Urothelium cell line (cell line): ENCODE measurements around the gene FHAD1.

Experiments
- DNase-seq: peaks from one replicate; pipeline ENCODE4 v3.0.0; 2011; ENCODE audit warnings: low spot score, mixed read lengths
- FAIRE-seq: peaks from 2 replicates; lab custom pipeline; 2011; peaks lifted over from hg19 to GRCh38; lab: Jason Lieb, UNC

The FHAD1 gene

DNA sequence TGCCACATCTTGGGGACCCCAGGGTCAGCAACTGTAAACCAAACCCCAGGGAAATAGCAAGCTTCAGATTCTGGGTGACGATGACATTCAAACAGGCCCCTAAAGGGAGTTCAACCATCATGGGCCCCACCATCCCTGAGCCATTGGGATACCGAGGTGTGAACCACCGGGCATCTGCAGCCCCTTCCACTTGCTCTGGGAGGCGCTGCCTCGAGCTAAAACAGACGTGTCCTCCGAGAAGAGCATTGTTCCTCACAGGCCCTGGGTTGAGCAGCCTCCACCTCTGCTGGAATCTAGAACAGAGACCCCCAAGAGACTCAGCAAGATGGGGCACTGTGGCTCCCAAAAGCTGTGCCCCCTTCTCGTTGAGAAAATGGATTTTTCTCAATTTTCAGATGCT is 143.6 kb downstream of the FHAD1 start:
- FAIRE-seq (no peak), DNase-seq (no peak)

DNA sequence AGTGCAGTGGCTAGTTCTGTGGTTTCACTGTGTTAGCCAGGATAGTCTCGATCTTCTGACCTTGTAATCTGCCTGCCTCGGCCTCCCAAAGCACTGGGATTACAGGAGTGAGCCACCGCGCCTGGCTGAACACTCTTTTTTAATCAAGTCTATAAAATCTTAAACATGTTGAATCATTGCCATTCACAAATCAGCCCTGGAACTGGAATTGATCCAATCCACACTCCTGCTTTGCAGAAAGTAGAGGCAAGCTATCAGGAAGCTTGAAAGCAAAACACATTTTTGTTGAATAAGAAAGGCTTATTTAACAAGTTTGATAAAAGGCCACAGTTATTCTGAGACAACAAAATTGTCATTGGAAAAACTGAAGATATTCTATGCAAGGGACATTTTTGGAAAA is 144.3 kb downstream of the FHAD1 start:
- DNase-seq (no peak), FAIRE-seq (no peak)

DNA sequence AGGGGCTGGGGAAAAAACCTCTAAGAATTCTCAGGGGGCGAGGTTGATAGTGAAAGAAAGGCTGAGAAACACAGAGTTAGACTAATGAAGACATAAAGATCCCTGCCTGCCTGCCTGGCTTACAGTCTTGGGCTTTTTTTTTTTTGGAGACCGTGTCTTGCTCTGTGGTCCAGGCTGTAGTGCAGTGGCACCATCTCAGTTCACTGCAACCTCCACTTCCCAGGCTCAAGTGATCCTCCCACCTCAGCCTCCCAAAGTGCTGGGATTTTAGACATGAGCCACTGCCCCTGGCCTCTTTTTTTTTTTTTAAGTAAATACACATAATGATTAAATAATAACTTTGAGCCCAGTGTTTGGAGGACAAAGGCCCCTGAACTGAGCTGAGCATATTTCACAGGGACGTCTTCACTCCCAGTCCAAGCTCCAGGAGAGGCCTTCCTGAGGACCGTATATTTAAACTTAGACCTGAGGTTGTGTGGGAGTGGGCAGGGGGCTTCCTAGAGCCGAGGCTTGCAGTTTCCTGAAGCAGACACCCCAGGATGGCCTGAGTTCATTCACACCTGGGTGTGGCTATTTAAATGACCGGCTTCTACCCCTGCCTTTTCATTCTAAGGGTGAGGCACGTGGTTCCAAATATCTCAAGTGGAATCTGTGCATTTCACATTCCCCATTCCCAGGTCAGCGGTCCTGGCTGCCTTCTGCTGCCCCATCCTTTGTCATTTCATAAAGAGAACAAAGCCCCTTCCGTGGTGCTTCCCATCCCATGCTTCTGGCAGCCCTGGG is 146.6 kb downstream of the FHAD1 start:
- FAIRE-seq (no peak), DNase-seq (no peak)

DNA sequence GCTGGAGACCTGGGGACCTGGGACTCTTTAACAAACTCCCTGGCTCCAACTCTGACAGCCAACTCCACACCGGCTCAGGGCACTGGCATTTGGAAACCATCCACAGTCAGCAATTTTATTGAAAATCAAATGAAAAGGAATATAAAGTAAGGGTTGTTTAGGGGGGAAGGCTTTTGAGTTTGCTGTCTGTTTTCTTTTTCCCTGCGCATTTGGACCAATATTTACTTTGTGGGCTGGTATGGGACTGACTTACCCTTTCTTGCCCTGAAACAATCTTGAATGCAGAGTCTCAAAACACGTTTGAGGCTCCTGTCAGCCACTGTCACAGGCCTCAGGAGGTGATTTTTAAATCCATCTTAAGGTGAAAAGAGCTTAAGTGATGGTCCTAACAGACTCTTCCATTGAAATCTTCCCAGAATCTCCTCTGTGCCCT is 147.3 kb downstream of the FHAD1 start:
- FAIRE-seq (no peak), DNase-seq (no peak)

DNA sequence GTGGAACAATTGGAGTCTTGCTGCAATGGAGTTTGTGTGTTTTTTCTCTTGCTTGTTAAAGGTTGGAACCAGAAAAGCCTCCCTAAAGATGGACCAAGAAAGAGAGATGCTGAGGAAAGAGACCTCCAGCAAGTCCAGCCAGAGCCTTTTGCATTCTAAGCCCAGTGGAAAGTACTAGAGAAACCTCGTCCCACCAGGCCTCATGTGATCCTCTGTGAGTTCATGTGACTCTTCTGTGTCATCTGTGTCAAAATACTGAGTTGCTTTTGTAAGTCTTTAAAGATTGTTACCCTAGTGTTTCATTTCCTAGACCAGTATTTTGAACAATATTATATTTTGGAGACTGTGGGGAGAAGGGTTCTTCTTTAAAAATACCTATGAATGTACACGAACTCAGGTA is 150.2 kb downstream of the FHAD1 start:
- DNase-seq (no peak), FAIRE-seq (no peak)

DNA sequence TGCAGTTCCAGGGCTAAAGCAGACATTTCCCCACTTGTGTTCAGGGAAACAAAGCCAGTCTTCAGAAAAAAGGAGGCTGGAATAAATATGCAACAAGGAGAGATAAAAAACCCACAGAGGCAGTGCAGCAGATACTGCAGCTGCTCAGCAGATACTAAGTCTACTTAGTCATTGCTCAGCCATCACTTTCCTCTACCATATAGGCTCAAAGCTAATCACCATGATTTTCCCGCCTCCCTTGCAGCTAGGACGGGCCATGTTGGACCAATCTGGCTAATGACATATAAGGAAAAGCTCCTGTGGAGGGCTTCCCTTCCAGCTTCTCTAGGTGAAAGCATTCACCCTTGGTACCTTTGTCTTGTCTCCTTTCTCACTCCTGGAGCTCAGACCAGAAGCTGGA is 152.7 kb downstream of the FHAD1 start:
- DNase-seq, result no peak
- FAIRE-seq, result no peak

DNA sequence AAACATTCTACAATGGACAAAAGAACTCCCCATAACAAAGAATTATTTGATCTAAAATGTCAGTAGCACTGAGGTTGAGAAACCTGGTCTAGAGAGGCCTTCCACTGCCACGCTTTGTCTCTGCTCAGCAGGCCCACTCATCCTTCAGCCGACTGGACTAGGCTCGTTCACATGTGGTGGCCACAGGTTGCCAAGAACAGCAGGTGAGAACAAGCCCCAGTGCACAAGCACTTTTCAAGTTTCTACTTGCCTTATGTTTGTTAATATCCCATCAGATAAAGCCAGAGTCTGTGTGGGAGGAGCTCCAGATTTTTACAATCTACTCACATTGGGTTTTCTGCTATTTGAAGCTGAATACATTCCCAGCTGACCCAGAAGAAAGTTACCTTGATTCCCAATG is 153.6 kb downstream of the FHAD1 start:
- no peak for FAIRE-seq

DNA sequence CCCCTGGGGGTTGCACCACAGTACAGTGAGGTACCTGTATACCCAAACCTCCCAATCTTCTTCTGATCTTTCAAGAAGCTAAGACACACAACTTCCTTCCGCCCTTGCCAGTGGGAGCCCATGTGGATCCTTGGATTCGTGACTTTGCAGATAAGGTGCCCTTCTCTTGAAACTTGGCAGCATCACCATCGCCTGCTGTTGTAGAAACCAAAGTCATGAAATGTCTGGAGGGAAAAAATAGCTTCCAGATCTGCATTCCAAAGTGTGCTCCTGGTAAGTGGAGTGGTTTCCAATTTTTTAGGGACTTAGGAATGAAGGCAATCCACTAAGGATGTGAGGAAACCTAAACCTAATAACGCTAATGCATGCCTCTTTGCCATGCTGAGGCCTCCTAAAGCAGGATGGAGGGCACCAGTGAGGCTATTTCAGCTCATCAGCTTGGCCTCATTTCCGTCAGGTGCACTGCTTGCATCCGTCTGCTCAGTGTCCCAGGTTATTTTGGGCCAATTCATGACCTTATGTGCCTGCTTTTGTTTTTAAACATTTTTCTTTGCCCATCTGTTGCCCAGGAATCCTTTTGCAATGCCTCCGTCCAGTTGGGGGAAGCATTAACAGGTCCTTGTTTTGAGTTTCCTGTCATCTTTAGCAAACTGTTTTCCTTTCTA is 154.5 kb downstream of the FHAD1 start:
- DNase-seq (no peak), FAIRE-seq (no peak)

More for the DNA sequence above, 153.6 kb downstream of the FHAD1 start:
- DNase-seq, result no peak

DNA sequence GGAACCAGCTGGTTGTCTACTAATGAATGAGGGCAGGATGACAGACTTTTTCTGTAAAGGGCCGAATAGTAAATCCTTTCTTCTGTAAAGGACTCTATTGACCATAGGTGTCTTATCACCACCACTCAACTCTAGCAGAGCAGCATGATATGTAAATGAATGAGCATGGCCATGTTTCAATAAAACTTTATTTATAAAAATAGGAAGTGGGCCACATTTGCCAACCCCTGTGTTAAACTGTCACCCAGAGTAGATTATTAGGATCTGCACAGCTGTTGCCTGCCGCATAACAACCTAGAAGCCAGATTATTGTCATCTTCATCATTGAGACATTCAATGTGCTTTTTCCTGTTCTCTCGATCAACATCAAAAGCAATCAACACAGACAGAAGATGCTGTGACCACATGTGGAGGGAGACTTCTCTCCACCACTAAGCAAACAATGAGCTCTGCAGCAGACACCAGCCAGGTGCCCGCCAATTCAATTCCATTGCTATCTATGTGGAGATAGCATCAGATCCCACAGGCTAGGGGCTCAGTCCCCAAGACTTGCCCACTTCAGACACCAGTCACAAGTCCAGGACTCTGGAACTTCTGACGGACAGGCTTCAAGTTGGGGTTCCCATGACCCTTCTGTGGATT is 155.9 kb downstream of the FHAD1 start:
- no peak for FAIRE-seq

DNA sequence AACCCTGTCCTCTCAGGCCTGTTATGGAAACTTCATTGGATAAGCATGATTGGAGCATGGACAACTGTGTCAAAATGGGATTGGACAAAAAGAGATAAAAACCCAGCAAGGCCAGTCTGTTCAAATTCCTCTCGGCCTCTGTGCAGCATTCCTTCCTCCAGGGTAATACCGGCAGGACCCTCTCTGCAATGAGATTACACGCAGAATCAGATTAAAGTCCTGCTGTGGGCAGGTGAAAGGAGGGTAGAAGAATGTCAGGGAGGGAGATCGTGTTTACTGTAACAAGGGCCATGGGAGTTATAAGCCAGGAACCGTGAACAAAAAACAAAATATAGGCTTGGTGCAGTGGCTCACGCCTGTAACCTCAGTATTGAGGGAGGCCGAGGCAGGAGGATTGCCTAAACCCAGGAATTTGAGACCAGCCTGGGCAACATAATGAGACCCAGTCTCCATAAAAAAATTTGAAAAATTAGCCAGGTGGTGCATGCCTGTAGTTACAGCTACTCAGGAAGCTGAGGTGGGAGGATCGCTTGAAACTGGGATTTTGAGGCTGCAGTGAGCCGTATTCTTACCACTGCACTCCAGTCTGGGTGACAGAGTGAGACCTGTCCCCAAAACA is 157.0 kb downstream of the FHAD1 start:
- DNase-seq, result no peak

More for the DNA sequence above, 155.9 kb downstream of the FHAD1 start:
- DNase-seq, result no peak

DNA sequence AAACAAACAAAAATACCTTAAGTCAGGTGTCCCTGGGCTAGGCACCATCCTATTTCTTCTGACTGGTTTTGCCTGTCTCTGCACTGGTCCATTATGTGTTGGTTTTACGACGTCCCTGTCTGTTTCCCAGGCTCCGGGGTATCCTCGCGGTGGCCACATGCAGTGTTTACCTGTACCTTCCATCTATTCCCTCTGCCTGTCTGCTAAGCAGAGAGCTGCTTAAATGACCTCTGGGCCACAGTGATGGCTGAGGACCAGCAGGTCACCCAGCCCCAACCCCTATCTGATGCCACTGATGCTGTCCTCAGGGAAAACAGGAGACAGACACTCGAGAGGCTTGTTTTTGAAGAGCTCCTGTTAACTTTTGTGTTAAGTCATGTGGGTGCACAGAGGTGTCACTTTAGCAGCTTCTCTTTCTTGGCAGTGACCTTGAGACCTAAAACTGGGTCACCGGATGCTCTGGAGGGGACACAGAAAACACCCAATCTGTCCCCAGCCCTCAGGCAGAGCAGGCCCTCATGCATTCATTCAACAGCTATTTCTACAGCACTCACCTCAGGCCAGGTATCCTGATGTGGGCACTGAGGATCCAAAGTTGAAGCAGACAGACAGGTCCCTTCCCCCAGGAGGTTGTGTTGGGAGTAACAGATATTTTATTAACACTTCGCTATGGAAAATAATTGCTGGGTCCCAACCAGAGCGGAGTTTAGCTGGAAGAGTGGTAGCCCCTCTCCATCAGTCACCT is 158.3 kb downstream of the FHAD1 start:
- DNase-seq, result no peak
- no peak for FAIRE-seq

More for the DNA sequence above, 157.0 kb downstream of the FHAD1 start:
- FAIRE-seq, result no peak

DNA sequence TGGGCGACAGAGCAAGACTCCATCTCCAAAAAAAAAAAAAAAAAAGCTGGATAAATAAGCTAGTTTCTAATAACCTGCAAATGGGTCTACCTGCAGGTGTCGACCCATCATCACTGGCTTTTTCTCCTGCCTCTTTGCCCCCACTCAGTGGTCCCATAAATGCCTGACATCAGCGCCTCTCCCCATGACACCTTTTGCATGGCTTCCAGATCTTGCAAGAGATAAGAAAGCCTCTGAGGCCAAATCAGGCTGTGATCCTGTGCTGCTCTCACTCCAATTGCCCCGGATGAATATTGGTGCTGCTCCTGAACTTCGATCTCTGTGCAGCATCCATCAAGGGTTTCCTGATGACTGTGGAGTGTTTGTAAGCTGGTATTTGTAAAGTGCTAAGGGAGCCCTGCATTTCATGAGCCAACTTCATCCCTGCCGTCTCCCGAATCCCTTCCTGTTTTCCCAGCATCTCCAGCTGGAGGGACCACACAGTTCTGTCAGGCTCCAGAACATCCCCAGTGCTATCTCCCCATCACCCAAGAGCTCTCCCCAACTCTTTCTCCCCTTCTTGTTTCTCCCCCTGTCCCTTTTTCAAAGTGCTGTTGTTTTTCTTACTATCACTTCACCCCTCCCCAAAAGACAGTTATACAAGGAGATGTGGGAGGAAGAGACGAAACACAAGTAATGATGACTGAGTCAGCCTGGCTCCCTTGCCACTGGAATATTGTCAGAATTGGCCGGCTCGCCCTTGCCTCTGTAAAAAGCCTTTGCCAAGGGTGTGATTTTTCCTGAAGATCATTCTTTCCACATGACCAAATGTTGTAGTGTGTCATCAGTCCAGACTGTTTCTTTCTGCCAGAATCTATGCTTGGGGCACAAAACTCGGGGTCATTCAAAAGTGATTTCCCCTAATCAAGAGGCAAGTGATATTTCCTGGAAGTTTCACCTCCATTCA is 159.9 kb downstream of the FHAD1 start:
- no peak for FAIRE-seq

DNA sequence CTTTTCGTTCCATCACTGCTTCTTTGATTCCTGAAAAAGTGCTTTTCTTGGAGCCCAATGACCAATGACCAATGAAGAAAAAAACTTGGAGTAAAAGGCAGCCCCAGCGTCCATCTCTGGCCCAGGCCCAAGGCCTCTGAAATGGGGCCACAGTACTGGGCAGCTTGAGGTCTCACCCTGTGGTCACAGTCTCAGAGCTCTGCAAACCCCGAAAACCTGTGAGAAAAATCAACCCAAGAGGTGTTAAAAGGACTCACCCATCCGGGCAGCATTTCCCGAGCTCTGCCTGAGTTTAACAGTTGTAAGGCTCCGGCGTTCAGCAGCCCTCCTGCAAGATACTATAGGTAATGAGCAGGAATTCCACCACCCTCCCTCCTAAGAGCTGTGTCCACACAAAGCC is 160.6 kb downstream of the FHAD1 start:
- DNase-seq, result no peak
- FAIRE-seq, result no peak

More for the DNA sequence above, 159.9 kb downstream of the FHAD1 start:
- DNase-seq, result no peak

DNA sequence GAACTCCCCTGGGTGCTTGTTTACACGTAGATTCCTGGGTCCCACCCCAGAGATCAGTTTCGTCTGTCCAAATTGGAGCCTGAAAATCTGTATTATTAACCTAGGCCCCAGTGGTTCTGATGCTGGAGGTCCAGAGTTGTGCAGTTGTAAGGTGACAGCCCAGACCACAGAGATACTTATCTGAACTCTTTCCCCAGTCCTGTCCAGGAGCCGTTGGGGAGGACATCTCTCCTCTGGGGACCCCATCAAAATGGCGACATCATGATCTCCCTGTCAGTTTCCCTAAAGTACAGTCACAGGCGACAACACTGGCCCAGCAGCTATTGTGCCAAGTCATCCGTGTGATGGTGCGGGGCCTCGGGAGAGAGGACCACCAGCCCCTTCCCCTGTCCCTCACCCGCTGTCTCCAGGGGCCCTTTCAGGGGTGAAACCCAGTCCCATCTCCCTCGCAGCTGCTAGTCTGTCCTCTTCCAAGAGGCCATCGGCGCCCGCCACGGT is 161.9 kb downstream of the FHAD1 start:
- no peak for FAIRE-seq
- DNase-seq, result no peak

DNA sequence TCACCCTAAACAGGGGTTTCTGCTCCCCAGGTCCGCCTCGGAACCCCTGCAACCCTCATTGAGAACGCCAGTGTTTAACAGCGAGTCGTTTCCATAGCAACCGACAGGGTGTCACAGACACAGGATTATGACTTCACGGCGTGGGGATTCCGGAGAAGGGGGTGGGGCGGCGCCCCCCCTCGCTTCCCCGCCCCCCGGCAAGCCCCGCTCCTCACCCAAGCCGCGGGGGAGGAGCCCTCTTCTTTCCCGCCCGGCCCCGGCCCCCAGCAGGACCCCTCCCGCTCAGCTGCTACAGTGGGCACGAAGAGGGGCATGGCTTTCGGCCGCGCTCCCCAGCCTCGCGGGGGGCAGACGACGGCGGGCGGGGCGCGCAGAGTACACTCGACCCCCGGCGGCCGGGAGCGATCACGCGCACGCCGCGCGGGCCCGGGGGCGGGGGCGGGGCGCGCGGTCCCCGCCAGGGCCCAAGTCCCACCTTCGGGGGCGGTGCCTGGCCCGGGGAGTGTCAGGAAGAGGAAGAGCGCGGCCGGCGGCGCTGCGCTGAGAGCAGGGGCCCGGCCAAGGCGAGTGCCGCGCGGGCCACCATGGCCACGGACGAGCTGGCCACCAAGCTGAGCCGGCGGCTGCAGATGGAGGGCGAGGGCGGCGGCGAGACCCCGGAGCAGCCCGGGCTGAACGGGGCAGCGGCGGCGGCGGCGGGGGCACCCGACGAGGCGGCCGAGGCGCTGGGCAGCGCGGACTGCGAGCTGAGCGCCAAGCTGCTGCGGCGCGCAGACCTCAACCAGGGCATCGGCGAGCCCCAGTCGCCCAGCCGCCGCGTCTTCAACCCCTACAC is 162.6 kb downstream of the FHAD1 start, which contains the start of gene EFHD2:
Gene EFHD2 (plus strand): TSS at position 501 of the 835 bp plus-strand sequence. CDS start 84 bp downstream, at position 585.
- FAIRE-seq (no peak), DNase-seq (peak; percentile 95)

DNA sequence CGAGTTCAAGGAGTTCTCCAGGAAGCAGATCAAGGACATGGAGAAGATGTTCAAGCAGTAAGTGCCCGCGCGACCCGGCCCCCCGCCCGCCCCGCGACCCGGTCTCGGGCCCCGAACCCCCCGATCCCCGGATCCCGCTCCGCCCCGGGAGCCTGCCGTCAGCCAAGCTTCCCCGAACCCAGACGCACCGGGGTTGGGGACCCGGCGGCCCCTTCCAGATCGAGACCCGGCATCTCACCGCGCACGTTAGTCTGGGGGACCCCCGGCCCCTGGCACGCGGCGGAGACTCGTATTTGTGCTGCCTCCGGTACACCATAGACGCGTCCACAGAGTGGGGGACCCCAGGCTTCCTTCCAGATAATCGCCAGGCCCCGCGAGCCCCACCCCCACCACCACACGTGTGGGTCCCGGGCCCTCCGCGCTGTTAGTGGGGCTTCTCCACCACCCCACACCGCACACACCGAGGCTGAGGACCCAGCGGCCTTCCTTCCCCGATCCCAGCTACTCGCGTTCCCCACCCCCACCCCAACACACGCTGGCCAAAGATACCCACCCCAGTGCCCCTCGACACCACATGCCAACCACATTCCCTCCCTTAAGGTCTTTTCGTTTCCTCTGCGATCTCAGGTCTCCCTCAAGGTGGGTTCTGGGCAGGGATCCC is 163.3 kb downstream of the FHAD1 start:
- DNase-seq (no peak), FAIRE-seq (no peak)

DNA sequence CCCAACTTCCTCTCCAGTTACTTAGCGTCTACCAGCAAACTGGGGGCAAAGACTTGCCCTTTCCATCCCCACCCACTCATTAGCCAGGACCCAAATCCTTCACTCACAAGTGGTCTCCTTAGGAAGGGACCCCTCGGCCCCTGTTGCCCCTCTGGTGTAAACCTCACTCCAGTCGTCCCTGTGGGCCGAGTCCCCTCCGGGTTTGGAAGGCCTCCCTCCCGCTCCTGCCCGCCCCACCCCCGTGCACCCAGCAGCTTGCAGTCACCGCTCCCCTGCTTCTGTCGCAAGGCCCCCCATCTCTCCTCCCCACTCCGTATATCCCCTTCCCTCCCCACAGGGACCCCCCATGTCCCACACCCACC is 163.8 kb downstream of the FHAD1 start:
- DNase-seq (no peak), FAIRE-seq (no peak)

DNA sequence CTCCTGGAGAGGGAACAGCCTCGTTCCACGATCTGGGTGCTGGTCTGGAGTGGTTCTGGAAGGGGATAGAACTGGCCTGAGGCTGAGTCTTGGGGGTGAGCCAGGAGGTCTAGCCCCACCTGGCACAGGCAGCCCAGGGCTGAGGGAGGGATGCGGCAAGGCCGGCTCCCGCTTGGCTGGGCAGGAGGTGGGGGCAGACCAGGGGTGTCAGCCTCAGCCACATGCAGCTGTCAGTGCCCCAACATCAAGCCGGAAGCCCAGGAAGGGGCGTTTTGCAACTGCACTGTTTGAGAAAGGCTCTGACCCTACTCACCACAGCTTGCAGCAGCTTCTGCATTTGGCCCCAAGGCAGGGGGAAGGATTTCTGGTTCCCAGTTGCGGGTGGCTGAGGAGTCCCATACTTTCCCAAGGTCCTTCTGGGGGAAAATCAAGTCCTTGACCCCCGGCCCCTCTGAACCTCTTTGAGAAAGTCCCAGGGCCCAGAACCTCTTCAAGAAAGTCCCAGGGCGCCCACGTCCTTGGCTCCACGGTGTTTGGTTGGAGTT is 164.6 kb downstream of the FHAD1 start:
- DNase-seq (no peak), FAIRE-seq (no peak)
